Erythroblast (primary cell): ENCODE measurements around the gene ZNF594.

Experiments
- GATA1 ChIP-seq: IDR thresholded peaks from 2 replicates; pipeline ENCODE4 v1.6.1; 2011; ENCODE audit warnings: low read depth, mild to moderate bottlenecking, control low read depth, low read length, moderate library complexity
- POLR2A ChIP-seq: IDR thresholded peaks from 2 replicates; pipeline ENCODE4 v1.6.1; 2011; ENCODE audit warnings: mild to moderate bottlenecking, low read length

DNA sequence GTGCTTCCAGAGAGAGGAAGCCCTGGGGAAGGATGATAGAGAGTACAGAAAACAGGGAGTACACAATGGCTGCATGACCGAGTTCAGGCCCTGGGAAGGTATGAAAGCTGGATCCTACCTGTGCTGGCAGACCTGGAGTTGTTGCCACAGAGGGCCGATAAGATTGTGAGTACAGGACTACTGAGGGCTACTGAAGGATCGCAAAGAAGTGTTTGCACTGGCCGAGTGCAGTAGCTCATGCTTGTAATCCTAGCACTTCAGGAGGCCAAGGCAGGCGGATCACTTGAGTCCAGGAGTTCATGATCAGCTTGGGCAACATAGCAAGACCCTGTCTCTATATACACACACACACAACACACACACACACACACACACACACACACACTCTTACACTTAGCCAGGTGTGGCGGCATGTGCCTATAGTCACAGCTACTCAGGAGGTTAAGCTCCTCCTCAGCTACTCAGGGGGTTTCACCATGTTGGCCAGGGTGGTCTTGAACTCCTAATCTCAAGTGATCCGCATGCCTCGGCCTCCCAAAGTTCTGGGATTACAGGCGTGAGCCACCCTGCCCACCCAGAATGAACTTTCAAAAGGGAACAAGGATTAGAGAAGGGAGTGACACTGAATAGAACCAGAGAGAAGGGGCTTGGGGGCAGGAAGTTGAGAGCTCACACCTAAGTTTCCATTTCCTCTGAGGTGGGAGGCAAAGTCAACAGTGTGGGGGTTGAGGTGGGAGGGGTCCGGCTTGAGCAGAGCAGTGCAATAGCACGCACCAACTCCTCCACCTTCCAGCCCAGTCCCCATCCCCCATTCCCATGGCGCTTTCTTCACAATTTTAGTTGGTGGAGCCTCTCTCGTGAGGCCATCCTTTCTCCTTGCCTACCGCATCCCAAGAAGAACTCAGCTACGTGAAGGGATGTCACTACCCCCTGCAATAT lies 35.5 kb upstream of the ZNF594 start:
- TF ChIP-seq POLR2A, result no peak
- TF ChIP-seq GATA1, result no peak
